Neural cell (in vitro differentiated cells): ENCODE measurements around the gene RAB27A.

Source experiments
- EP300 ChIP-seq: fragments of 450-650 bp; conservative IDR thresholded peaks from 2 replicates; pipeline ENCODE4 v1.6.1; 2014; ENCODE audit warnings: antibody characterized with exemption, mild to moderate bottlenecking, moderate library complexity; ENCODE audit not compliant: poor library complexity, severe bottlenecking
- EZH2 ChIP-seq: fragments of 200-600, 300-800 bp; shearing (Covaris generic), sonication (generic); IDR thresholded peaks from 2 replicates; pipeline ENCODE4 v1.6.1; 2014; ENCODE audit warnings: antibody characterized with exemption, low read length, borderline replicate concordance, mild to moderate bottlenecking; ENCODE audit not compliant: insufficient read depth, poor library complexity, severe bottlenecking
- MXI1 ChIP-seq: fragments of 450-650 bp; conservative IDR thresholded peaks from 2 replicates; pipeline ENCODE4 v1.6.1; 2014; ENCODE audit warnings: antibody characterized with exemption, mild to moderate bottlenecking; ENCODE audit not compliant: poor library complexity, severe bottlenecking
- POLR2AphosphoS5 ChIP-seq: IDR thresholded peaks from 2 replicates; pipeline ENCODE4 v1.6.1; 2012
- TAF1 ChIP-seq: IDR thresholded peaks from 2 replicates; pipeline ENCODE4 v1.6.1; 2012; ENCODE audit warnings: low read depth
- TF ChIP-seq, protein P1 (sequence below): fragments of 450-650 bp; IDR thresholded peaks from 2 replicates; pipeline ENCODE4 v1.5.1; 2014; ENCODE audit warnings: antibody characterized with exemption, mild to moderate bottlenecking, moderate library complexity; ENCODE audit not compliant: poor library complexity, severe bottlenecking
- TF ChIP-seq, protein P2 (sequence below): IDR thresholded peaks from 2 replicates; pipeline ENCODE4 v1.6.1; 2012; ENCODE audit warnings: borderline replicate concordance

DNA sequence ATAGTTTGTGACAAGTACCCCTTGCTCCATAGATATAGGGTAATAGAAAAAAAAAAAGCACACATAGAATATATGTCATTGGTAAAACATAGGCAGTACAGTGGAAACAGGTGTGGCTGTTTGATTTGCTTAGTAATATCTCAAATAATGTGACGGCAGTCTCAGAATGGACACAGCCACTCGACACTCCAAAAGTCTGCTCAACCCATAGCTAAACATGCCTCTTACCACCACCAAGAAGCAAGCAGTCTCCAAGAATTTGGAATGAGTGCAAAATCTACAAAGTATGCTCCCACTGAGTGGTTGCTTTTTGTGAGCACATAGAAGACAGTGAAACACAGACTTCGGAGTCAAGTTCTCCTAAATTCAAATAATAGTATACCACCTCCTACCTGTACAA lies 43.0 kb downstream of the RAB27A start:
- TF ChIP-seq EP300: no peak
- TF ChIP-seq, protein P1, sequence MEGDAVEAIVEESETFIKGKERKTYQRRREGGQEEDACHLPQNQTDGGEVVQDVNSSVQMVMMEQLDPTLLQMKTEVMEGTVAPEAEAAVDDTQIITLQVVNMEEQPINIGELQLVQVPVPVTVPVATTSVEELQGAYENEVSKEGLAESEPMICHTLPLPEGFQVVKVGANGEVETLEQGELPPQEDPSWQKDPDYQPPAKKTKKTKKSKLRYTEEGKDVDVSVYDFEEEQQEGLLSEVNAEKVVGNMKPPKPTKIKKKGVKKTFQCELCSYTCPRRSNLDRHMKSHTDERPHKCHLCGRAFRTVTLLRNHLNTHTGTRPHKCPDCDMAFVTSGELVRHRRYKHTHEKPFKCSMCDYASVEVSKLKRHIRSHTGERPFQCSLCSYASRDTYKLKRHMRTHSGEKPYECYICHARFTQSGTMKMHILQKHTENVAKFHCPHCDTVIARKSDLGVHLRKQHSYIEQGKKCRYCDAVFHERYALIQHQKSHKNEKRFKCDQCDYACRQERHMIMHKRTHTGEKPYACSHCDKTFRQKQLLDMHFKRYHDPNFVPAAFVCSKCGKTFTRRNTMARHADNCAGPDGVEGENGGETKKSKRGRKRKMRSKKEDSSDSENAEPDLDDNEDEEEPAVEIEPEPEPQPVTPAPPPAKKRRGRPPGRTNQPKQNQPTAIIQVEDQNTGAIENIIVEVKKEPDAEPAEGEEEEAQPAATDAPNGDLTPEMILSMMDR: no peak
- TF ChIP-seq EZH2: no peak
- TF ChIP-seq TAF1: no peak
- TF ChIP-seq, protein P2, sequence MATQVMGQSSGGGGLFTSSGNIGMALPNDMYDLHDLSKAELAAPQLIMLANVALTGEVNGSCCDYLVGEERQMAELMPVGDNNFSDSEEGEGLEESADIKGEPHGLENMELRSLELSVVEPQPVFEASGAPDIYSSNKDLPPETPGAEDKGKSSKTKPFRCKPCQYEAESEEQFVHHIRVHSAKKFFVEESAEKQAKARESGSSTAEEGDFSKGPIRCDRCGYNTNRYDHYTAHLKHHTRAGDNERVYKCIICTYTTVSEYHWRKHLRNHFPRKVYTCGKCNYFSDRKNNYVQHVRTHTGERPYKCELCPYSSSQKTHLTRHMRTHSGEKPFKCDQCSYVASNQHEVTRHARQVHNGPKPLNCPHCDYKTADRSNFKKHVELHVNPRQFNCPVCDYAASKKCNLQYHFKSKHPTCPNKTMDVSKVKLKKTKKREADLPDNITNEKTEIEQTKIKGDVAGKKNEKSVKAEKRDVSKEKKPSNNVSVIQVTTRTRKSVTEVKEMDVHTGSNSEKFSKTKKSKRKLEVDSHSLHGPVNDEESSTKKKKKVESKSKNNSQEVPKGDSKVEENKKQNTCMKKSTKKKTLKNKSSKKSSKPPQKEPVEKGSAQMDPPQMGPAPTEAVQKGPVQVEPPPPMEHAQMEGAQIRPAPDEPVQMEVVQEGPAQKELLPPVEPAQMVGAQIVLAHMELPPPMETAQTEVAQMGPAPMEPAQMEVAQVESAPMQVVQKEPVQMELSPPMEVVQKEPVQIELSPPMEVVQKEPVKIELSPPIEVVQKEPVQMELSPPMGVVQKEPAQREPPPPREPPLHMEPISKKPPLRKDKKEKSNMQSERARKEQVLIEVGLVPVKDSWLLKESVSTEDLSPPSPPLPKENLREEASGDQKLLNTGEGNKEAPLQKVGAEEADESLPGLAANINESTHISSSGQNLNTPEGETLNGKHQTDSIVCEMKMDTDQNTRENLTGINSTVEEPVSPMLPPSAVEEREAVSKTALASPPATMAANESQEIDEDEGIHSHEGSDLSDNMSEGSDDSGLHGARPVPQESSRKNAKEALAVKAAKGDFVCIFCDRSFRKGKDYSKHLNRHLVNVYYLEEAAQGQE: no peak
- TF ChIP-seq POLR2AphosphoS5: no peak
- no peak for TF ChIP-seq MXI1
